K562 (cell line): Measurements from ENCODE around the gene ITPR1. TPM values are rescaled to one million over a fixed set of nuclear protein-coding genes. Genes with fewer than 3 reads are reported as not detected.

Experiments
- ATAC-seq: fragments of 200-7000 bp; cut with Tn5 transposase; 3 replicates; pipeline ENCODE4 v1.9.1; 2020; ENCODE audit warnings: moderate library complexity
- BruUV-seq: library from RNA; stranded (reverse); fragments of 400-500 nt; replicated peaks from 2 replicates; lab custom pipeline; 2021; lab: Mats Ljungman, UMichigan
- CTCF ChIA-PET: fragments of 300-600 bp; formaldehyde crosslinking; extraction: SDS; loops from one replicate; lab custom pipeline; 2021; ENCODE audit warnings: low intra/inter-chr PET ratio; lab: Yijun Ruan, JAX
- POLR2A ChIA-PET: fragments of 300-600, 350-650 bp; sonication (Branson Sonifier 250); formaldehyde crosslinking; extraction: SDS; loops from one replicate; lab custom pipeline; 2021; ENCODE audit warnings: antibody characterized with exemption, inconsistent platforms; lab: Yijun Ruan, JAX
- DNase-seq, 4 experiments: peaks; one replicate each; pipeline versions ENCODE4 v3.0.0 to v3.0.0-alpha.2; 2011 to 2018; ENCODE audit warnings: low spot score in 3 of 4, mixed read lengths in 3 of 4; ENCODE audit errors: extremely low read depth in 1 of 4
- FAIRE-seq: peaks from 2 replicates; lab custom pipeline; 2011; peaks lifted over from hg19 to GRCh38; lab: Jason Lieb, UNC
- H2AFZ ChIP-seq: 2 replicates; pipeline ENCODE4 v1.6.0; 2011; ENCODE audit warnings: low read depth, low read length, control low read depth, inconsistent platforms
- H3K27ac ChIP-seq: fragments of 200-600 bp; 3 replicates; pipeline ENCODE4 v1.8.0; 2011; ENCODE audit warnings: low read depth, mild to moderate bottlenecking, control low read depth, inconsistent platforms, low read length, moderate library complexity, mixed read lengths; ENCODE audit errors: extremely low read depth
- H3K27me3 ChIP-seq, 2 experiments: fragments of 300-600 bp in 1 of 2; 2 replicates in 1 of 2; 3 replicates in 1 of 2; pipeline versions ENCODE4 v1.6.0 to v1.8.0; 2011; ENCODE audit warnings: inconsistent platforms in 2 of 2, low read length in 2 of 2, mild to moderate bottlenecking in 1 of 2, mixed read lengths in 1 of 2, moderate library complexity in 1 of 2; ENCODE audit not compliant: control insufficient read depth in 2 of 2, insufficient read depth in 2 of 2
- H3K36me3 ChIP-seq: fragments of 300-600 bp; 3 replicates; pipeline ENCODE4 v1.8.0; 2011; ENCODE audit warnings: mild to moderate bottlenecking, low read length, inconsistent platforms; ENCODE audit not compliant: control insufficient read depth, insufficient read depth
- H3K4me1 ChIP-seq, 2 experiments: fragments of 200-600 bp in 1 of 2; replicated peaks in 1 of 2; 2 replicates in 1 of 2; 3 replicates in 1 of 2; pipeline versions ENCODE4 v1.5.1 to v1.8.0; 2011; ENCODE audit warnings: inconsistent platforms in 2 of 2, low read length in 2 of 2, mild to moderate bottlenecking in 1 of 2, mixed read lengths in 1 of 2, moderate library complexity in 1 of 2; ENCODE audit not compliant: control insufficient read depth in 2 of 2, insufficient read depth in 2 of 2
- H3K4me2 ChIP-seq: 2 replicates; pipeline ENCODE4 v1.6.1; 2011; ENCODE audit warnings: low read length, control low read depth, inconsistent platforms, mixed read lengths; ENCODE audit not compliant: insufficient read depth
- H3K4me3 ChIP-seq: fragments of 200-600 bp; sonication (generic), shearing (Covaris generic); 2 replicates; pipeline ENCODE4 v1.5.1; 2016; ENCODE audit warnings: control low read depth, inconsistent platforms
- H3K79me2 ChIP-seq: fragments of 200-600 bp; 3 replicates; pipeline ENCODE4 v1.8.0; 2011; ENCODE audit warnings: low read length, inconsistent platforms; ENCODE audit not compliant: control insufficient read depth, insufficient read depth
- H3K9ac ChIP-seq, 2 experiments: 2 replicates each; pipeline versions ENCODE4 v1.6.0 to v1.6.1; 2011; ENCODE audit warnings: low read depth in 2 of 2, low read length in 2 of 2, control low read depth in 1 of 2, inconsistent platforms in 1 of 2, mild to moderate bottlenecking in 1 of 2, mixed read lengths in 1 of 2; ENCODE audit not compliant: insufficient read depth in 1 of 2
- H3K9me1 ChIP-seq: one replicate; pipeline ENCODE4 v1.6.0; 2011; ENCODE audit warnings: inconsistent platforms, mild to moderate bottlenecking, low read length, moderate library complexity; ENCODE audit not compliant: control insufficient read depth, insufficient read depth
- H3K9me3 ChIP-seq: replicated peaks from 2 replicates; pipeline ENCODE4 v1.5.1; 2011; ENCODE audit warnings: low read depth, low read length, inconsistent platforms; ENCODE audit not compliant: control insufficient read depth, insufficient read depth
- H4K20me1 ChIP-seq: replicated peaks from 2 replicates; pipeline ENCODE4 v1.6.1; 2011; ENCODE audit warnings: low read length, inconsistent platforms, mixed read lengths; ENCODE audit not compliant: control insufficient read depth, insufficient read depth
- CBFA2T3 ChIP-seq: fragments of 450-650 bp; IDR thresholded peaks from 2 replicates; pipeline ENCODE4 v1.6.1; 2017
- CGGBP1 ChIP-seq: fragments of 250-450 bp; sonication (Bioruptor Pico); IDR thresholded peaks from 2 replicates; pipeline ENCODE4 v1.9.0; 2021; ENCODE audit warnings: mild to moderate bottlenecking
- FOXJ2 ChIP-seq: fragments of 200-800 bp; sonication (Bioruptor generic); IDR thresholded peaks from 2 replicates; pipeline ENCODE4 v1.6.1; 2016; ENCODE audit warnings: missing genetic modification characterization, missing compliant biosample characterization
- HDAC6 ChIP-seq: IDR thresholded peaks from 2 replicates; pipeline ENCODE4 v1.6.1; 2012; ENCODE audit warnings: low read depth, mild to moderate bottlenecking, control low read depth, inconsistent platforms, low read length, moderate library complexity
- HNRNPUL1 ChIP-seq: fragments of 200-400 bp; formaldehyde crosslinking; IDR thresholded peaks from 2 replicates; pipeline ENCODE4 v1.6.1; 2017; ENCODE audit warnings: low read length
- KDM1A ChIP-seq, 2 experiments: fragments of 450-650 bp; IDR thresholded peaks; 2 replicates each; pipeline ENCODE4 v1.6.1; 2016; ENCODE audit warnings: mild to moderate bottlenecking in 2 of 2
- NCOR1 ChIP-seq: fragments of 450-650 bp; IDR thresholded peaks from 2 replicates; pipeline ENCODE4 v1.6.1; 2016; ENCODE audit warnings: mild to moderate bottlenecking, moderate library complexity
- PATZ1 ChIP-seq: fragments of 250-450 bp; sonication (Bioruptor Pico); IDR thresholded peaks from 2 replicates; pipeline ENCODE4 v1.5.0; 2020; ENCODE audit warnings: mild to moderate bottlenecking, borderline replicate concordance
- POLR2G ChIP-seq: fragments of 200-400 bp; formaldehyde crosslinking; IDR thresholded peaks from 2 replicates; pipeline ENCODE4 v1.6.1; 2017; ENCODE audit warnings: low read depth, mild to moderate bottlenecking, antibody characterized with exemption, low read length, moderate library complexity
- SRSF3 ChIP-seq: fragments of 200-400 bp; formaldehyde crosslinking; IDR thresholded peaks from 2 replicates; pipeline ENCODE4 v1.6.1; 2016; ENCODE audit warnings: mild to moderate bottlenecking, low read length, moderate library complexity; ENCODE audit not compliant: insufficient read depth
- TCF7L2 ChIP-seq: fragments of 150-350 bp; IDR thresholded peaks from 2 replicates; pipeline ENCODE4 v1.6.1; 2016; ENCODE audit warnings: low read depth, mild to moderate bottlenecking, low read length, moderate library complexity
- THAP7 ChIP-seq: fragments of 250-450 bp; sonication (Bioruptor Pico); IDR thresholded peaks from 2 replicates; pipeline ENCODE4 v1.5.0; 2021
- VEZF1 ChIP-seq: fragments of 200-800 bp; sonication (Bioruptor generic); IDR thresholded peaks from 2 replicates; pipeline ENCODE4 v1.6.1; 2017; ENCODE audit warnings: missing genetic modification characterization, missing compliant biosample characterization
- ZNF280A ChIP-seq: fragments of 450-650 bp; IDR thresholded peaks from 2 replicates; pipeline ENCODE4 v1.6.1; 2018; ENCODE audit warnings: mild to moderate bottlenecking, low read depth; ENCODE audit not compliant: partially characterized antibody
- ZNF316 ChIP-seq: fragments of 450-650 bp; IDR thresholded peaks from 2 replicates; pipeline ENCODE4 v1.6.1; 2016
- ZNF644 ChIP-seq: fragments of 200-800 bp; sonication (Bioruptor generic); IDR thresholded peaks from 2 replicates; pipeline ENCODE4 v1.6.1; 2016; ENCODE audit warnings: low read depth, missing genetic modification characterization, missing compliant biosample characterization
- WGBS: fragments of 100-300 bp; shearing (Covaris generic); methylation state at CpG from one replicate; pipeline ENCODE4 v1.1.6; 2016; ENCODE audit warnings: low coverage, mixed read lengths; ENCODE audit not compliant: insufficient coverage; ENCODE audit errors: missing lambda C conversion rate; 5-methylcytosine and 5-hydroxymethylcytosine counted together
- in situ Hi-C: fragments of 300-500 bp; cut with MboI; formaldehyde crosslinking; loops from 4 replicates; pipeline ENCODE4 v1.15.0; 2018; ENCODE audit warnings: inconsistent platforms, mixed read lengths
- intact Hi-C: fragments of 100-400 bp; cut with micrococcal nuclease; formaldehyde crosslinking; loops from 2 replicates; pipeline ENCODE4 v1.14.2; 2022
- polyA plus RNA-seq, 8 experiments: library from polyadenylated mRNA; depleted of rRNA in 4 of 8; stranded (reverse) in 5 of 8; unstranded in 3 of 8; fragments of >200 nt; fragmentation: Nextera tagmentation in 2 of 8; fragmentation: Illumina TruSeq in 1 of 8; extraction: Ambion mirVana in 2 of 8; extraction: Trizol in 1 of 8; gene quantifications; 2 replicates each; pipeline versions ENCODE4 v1.2.1 to v1.2.3, GENCODE V29; 2011 to 2014; ENCODE audit warnings: inconsistent platforms in 1 of 8, missing spikeins in 1 of 8
- total RNA-seq, 7 experiments: library from RNA; depleted of rRNA in 6 of 7; stranded (reverse); fragments of >200 nt in 6 of 7; fragmentation: Illumina TruSeq in 2 of 7; extraction: Trizol in 2 of 7; gene quantifications; 2 replicates each; pipeline versions ENCODE4 v1.2.1 to v1.2.3, GENCODE V29; 2011 to 2021; ENCODE audit warnings: low replicate concordance in 1 of 7

Gene ITPR1
- total and polyA plus RNA-seq, 9 of the 15 experiments (the other 6 are each of a cell fraction or from before 2014, with no cell fraction given) = 22.4 to 40.0 (median 27.4) TPM

GRCh38 chr3:4449043-4449805, 43.9 kb upstream of the ITPR1 start:
- POLR2A ChIA-PET = interaction anchor here (1.0 to 3.4 kb wide), 4 partner anchors 12 to 610 kb away, joined by 3 to 15 read pairs (median 4); partner anchors contain the start of gene ITPR1
- no peaks in the 10 kb centered on the region for H3K9me3 ChIP-seq
- H3K4me2 ChIP-seq = no peak overlapping the region
- FAIRE-seq = peak; percentile 19
- H3K9me1 ChIP-seq = no peaks in the 10 kb centered on the region
- H3K9ac ChIP-seq = no peak overlapping the region
- no peaks in the 10 kb centered on the region for H4K20me1 ChIP-seq
- H3K79me2 ChIP-seq = no peaks in the 10 kb centered on the region
- no peaks in the 10 kb centered on the region; the same call in 2 of the 3 replicates for H3K36me3 ChIP-seq
- intact Hi-C loops = no loop called here
- no peak overlapping the region for H3K4me3 ChIP-seq
- whole genome bisulfite sequencing = 9% methylated on average over 5 of the region's 5 CpGs
- no peak for DNase-seq
- in situ Hi-C loops = no loop called here
- H3K27ac ChIP-seq = no peak overlapping the region
- no peak overlapping the region for H2AFZ ChIP-seq
- H3K4me1 ChIP-seq = peaks cover 0 to 18% of the 10 kb centered on the region in 2 experiments; a peak in 2 of 5 replicates
- H3K27me3 ChIP-seq = no peaks in the 10 kb centered on the region
- CTCF ChIA-PET = no interaction called here
- BruUV-seq = no TSS peak
- no peak for ATAC-seq
- no peak for TF ChIP-seq THAP7 (CRISPR knock-in tag)
- 0 out of 4 replicates have a peak, but pooled peaks of 1 of the 2 experiments have one; percentile 11 for TF ChIP-seq KDM1A (IDR thresholded peaks at IDR 0.05)
- no peak for TF ChIP-seq VEZF1
- no peak for TF ChIP-seq ZNF316
- no peak for TF ChIP-seq SRSF3
- TF ChIP-seq CGGBP1 (CRISPR knock-in tag) = no peak
- TF ChIP-seq NCOR1 = peak; percentile 26; the same call in 1 of the 2 replicates
- peak; percentile 20; the same call in 1 of the 2 replicates for TF ChIP-seq CBFA2T3
- TF ChIP-seq HDAC6 = no peak
- TF ChIP-seq ZNF644 (tag) = no peak
- TF ChIP-seq PATZ1 (CRISPR knock-in tag) = no peak
- TF ChIP-seq FOXJ2 (tag) = no peak
- TF ChIP-seq ZNF280A = no peak
- no peak for TF ChIP-seq HNRNPUL1
- TF ChIP-seq TCF7L2 = no peak
- TF ChIP-seq POLR2G = no peak
